HEK293 (cell line): ENCODE measurements around the gene DBF4B.

Experiments
- CTCF ChIA-PET: fragments of 350-600 bp; formaldehyde crosslinking; extraction: SDS; loops from one replicate; lab custom pipeline; 2021; ENCODE audit warnings: antibody characterized with exemption; lab: Yijun Ruan, JAX
- POLR2A ChIA-PET: fragments of 300-600 bp; formaldehyde crosslinking; extraction: SDS; loops from one replicate; lab custom pipeline; 2020; ENCODE audit warnings: antibody characterized with exemption, inconsistent platforms; lab: Yijun Ruan, JAX
- H3K27ac ChIP-seq: fragments of 200-500 bp; sonication (Bioruptor generic); 2 replicates; pipeline ENCODE4 v1.5.1; 2014; ENCODE audit warnings: low read depth, low read length, control low read depth, inconsistent platforms; ENCODE audit errors: extremely low read depth
- H3K36me3 ChIP-seq, 2 experiments: fragments of 200-500 bp in 1 of 2; sonication (Bioruptor generic) in 1 of 2; 1 replicate in 1 of 2; 2 replicates in 1 of 2; pipeline ENCODE4 v1.5.1; 2014 to 2017; ENCODE audit warnings: inconsistent platforms in 2 of 2, low read length in 2 of 2; ENCODE audit not compliant: control insufficient read depth in 2 of 2, insufficient read depth in 1 of 2
- H3K4me1 ChIP-seq: fragments of 200-500 bp; sonication (Bioruptor generic); 2 replicates; pipeline ENCODE4 v1.5.1; 2014; ENCODE audit warnings: mild to moderate bottlenecking, low read length, inconsistent platforms; ENCODE audit not compliant: control insufficient read depth, insufficient read depth
- H3K4me3 ChIP-seq: 2 replicates; pipeline ENCODE4 v1.5.1; 2011; ENCODE audit warnings: low read depth, mild to moderate bottlenecking, control low read depth, low read length, moderate library complexity
- H3K9me3 ChIP-seq: fragments of 200-500 bp; sonication (Bioruptor generic); 2 replicates; pipeline ENCODE4 v1.5.1; 2014; ENCODE audit warnings: low read depth, low read length, inconsistent platforms; ENCODE audit not compliant: control insufficient read depth, insufficient read depth
- GLI4 ChIP-seq: fragments of 450-650 bp; formaldehyde crosslinking; IDR thresholded peaks from 2 replicates; pipeline ENCODE4 v1.5.1; 2016; ENCODE audit warnings: missing biosample characterization, missing genetic modification characterization
- GLIS1 ChIP-seq: fragments of 450-650 bp; formaldehyde crosslinking; IDR thresholded peaks from 2 replicates; pipeline ENCODE4 v1.5.1; 2016; ENCODE audit warnings: missing biosample characterization, missing genetic modification characterization
- KLF7 ChIP-seq: fragments of 450-650 bp; formaldehyde crosslinking; IDR thresholded peaks from 2 replicates; pipeline ENCODE4 v1.5.1; 2016; ENCODE audit warnings: missing biosample characterization, missing genetic modification characterization, borderline replicate concordance
- OSR2 ChIP-seq: fragments of 450-650 bp; formaldehyde crosslinking; IDR thresholded peaks from 2 replicates; pipeline ENCODE4 v1.5.1; 2016; ENCODE audit warnings: missing biosample characterization, missing genetic modification characterization
- PRDM1 ChIP-seq: fragments of 450-650 bp; formaldehyde crosslinking; IDR thresholded peaks from 2 replicates; pipeline ENCODE4; 2016; ENCODE audit warnings: missing biosample characterization, missing genetic modification characterization
- RBAK ChIP-seq: fragments of 450-650 bp; formaldehyde crosslinking; IDR thresholded peaks from 2 replicates; pipeline ENCODE4 v1.5.1; 2016; ENCODE audit warnings: missing biosample characterization, missing genetic modification characterization
- SALL2 ChIP-seq: fragments of 450-650 bp; formaldehyde crosslinking; IDR thresholded peaks from 2 replicates; pipeline ENCODE4 v1.5.0; 2017; ENCODE audit warnings: missing biosample characterization, mild to moderate bottlenecking, missing genetic modification characterization, borderline replicate concordance
- SP2 ChIP-seq: fragments of 450-650 bp; formaldehyde crosslinking; IDR thresholded peaks from 2 replicates; pipeline ENCODE4 v1.5.1; 2016; ENCODE audit warnings: missing biosample characterization, missing genetic modification characterization
- ZBTB17 ChIP-seq: fragments of 450-650 bp; formaldehyde crosslinking; IDR thresholded peaks from 2 replicates; pipeline ENCODE4 v1.5.1; 2016; ENCODE audit warnings: missing biosample characterization, missing genetic modification characterization
- ZBTB7A ChIP-seq: fragments of 450-650 bp; formaldehyde crosslinking; IDR thresholded peaks from 2 replicates; pipeline ENCODE4 v1.5.1; 2016; ENCODE audit warnings: low read depth, missing biosample characterization, missing genetic modification characterization
- ZFHX2 ChIP-seq: fragments of 450-650 bp; formaldehyde crosslinking; conservative IDR thresholded peaks from 2 replicates; pipeline ENCODE4 v1.5.1; 2016; ENCODE audit warnings: missing biosample characterization, missing genetic modification characterization
- ZNF157 ChIP-seq: fragments of 450-650 bp; formaldehyde crosslinking; IDR thresholded peaks from 2 replicates; pipeline ENCODE4 v1.5.1; 2016; ENCODE audit warnings: missing biosample characterization, missing genetic modification characterization
- ZNF214 ChIP-seq: fragments of 450-650 bp; formaldehyde crosslinking; IDR thresholded peaks from 2 replicates; pipeline ENCODE4 v1.5.1; 2017; ENCODE audit warnings: missing biosample characterization, mild to moderate bottlenecking, missing genetic modification characterization, borderline replicate concordance
- ZNF23 ChIP-seq: fragments of 450-650 bp; formaldehyde crosslinking; IDR thresholded peaks from 2 replicates; pipeline ENCODE4 v1.5.1; 2016; ENCODE audit warnings: missing biosample characterization, missing genetic modification characterization, borderline replicate concordance
- ZNF335 ChIP-seq: fragments of 450-650 bp; formaldehyde crosslinking; conservative IDR thresholded peaks from 2 replicates; pipeline ENCODE4 v1.5.1; 2016; ENCODE audit warnings: missing biosample characterization, missing genetic modification characterization
- ZNF366 ChIP-seq: fragments of 450-650 bp; formaldehyde crosslinking; conservative IDR thresholded peaks from 2 replicates; pipeline ENCODE4 v1.5.1; 2016; ENCODE audit warnings: missing biosample characterization, missing genetic modification characterization
- ZNF394 ChIP-seq: fragments of 450-650 bp; formaldehyde crosslinking; IDR thresholded peaks from 2 replicates; pipeline ENCODE4 v1.5.1; 2016; ENCODE audit warnings: missing biosample characterization, missing genetic modification characterization, mild to moderate bottlenecking, moderate library complexity, borderline replicate concordance
- ZNF404 ChIP-seq: fragments of 450-650 bp; formaldehyde crosslinking; IDR thresholded peaks from 2 replicates; pipeline ENCODE4 v1.5.1; 2017; ENCODE audit warnings: missing biosample characterization, missing genetic modification characterization
- ZNF600 ChIP-seq: fragments of 450-650 bp; formaldehyde crosslinking; IDR thresholded peaks from 2 replicates; pipeline ENCODE4 v1.5.1; 2016; ENCODE audit warnings: missing biosample characterization, missing genetic modification characterization
- ZNF610 ChIP-seq: fragments of 450-650 bp; formaldehyde crosslinking; IDR thresholded peaks from 2 replicates; pipeline ENCODE4 v1.5.1; 2016; ENCODE audit warnings: missing biosample characterization, missing genetic modification characterization, borderline replicate concordance
- ZNF658 ChIP-seq: fragments of 450-650 bp; formaldehyde crosslinking; IDR thresholded peaks from 2 replicates; pipeline ENCODE4; 2016; ENCODE audit warnings: missing biosample characterization, missing genetic modification characterization
- ZNF660 ChIP-seq: fragments of 450-650 bp; IDR thresholded peaks from 2 replicates; pipeline ENCODE4 v1.5.1; 2018; ENCODE audit warnings: missing biosample characterization, mild to moderate bottlenecking, missing genetic modification characterization
- ZNF701 ChIP-seq: fragments of 450-650 bp; formaldehyde crosslinking; IDR thresholded peaks from 2 replicates; pipeline ENCODE4 v1.5.1; 2016; ENCODE audit warnings: missing biosample characterization, missing genetic modification characterization
- ZNF707 ChIP-seq: fragments of 450-650 bp; formaldehyde crosslinking; IDR thresholded peaks from 2 replicates; pipeline ENCODE4 v1.5.1; 2016; ENCODE audit warnings: missing biosample characterization, missing genetic modification characterization
- ZNF768 ChIP-seq: fragments of 450-650 bp; formaldehyde crosslinking; IDR thresholded peaks from 2 replicates; pipeline ENCODE4 v1.5.1; 2018; ENCODE audit warnings: missing biosample characterization, mild to moderate bottlenecking, missing genetic modification characterization
- ZNF791 ChIP-seq: fragments of 450-650 bp; formaldehyde crosslinking; IDR thresholded peaks from 2 replicates; pipeline ENCODE4 v1.5.1; 2016; ENCODE audit warnings: missing biosample characterization, missing genetic modification characterization
- ZNF837 ChIP-seq: fragments of 450-650 bp; formaldehyde crosslinking; IDR thresholded peaks from 2 replicates; pipeline ENCODE4 v1.5.1; 2016; ENCODE audit warnings: missing biosample characterization, missing genetic modification characterization
- TF ChIP-seq, protein P1 (sequence below): fragments of 450-650 bp; formaldehyde crosslinking; IDR thresholded peaks from 2 replicates; pipeline ENCODE4 v1.5.1; 2016; ENCODE audit warnings: missing biosample characterization, missing genetic modification characterization, borderline replicate concordance

DBF4B gene

GRCh38 chr17:44749980-44750318 is 41.5 kb downstream of the DBF4B start:
- H3K36me3 ChIP-seq, result peaks cover 6 to 63% of the 10 kb centered on the region in 2 experiments; a peak in 2 of 3 replicates
- TF ChIP-seq SP2 (tag by site-specific recombination), result 0 out of 2 replicates have a peak, but pooled peaks have one; percentile 9
- no peak for TF ChIP-seq GLI4 (tag by site-specific recombination)
- no peak overlapping the region for H3K4me3 ChIP-seq
- POLR2A ChIA-PET, result interaction anchor here (1.1 kb wide), 1 partner anchor 13 kb away, joined by 3 read pairs; no protein-coding TSS in a partner anchor
- H3K9me3 ChIP-seq, result no peaks in the 10 kb centered on the region
- no peaks in the 10 kb centered on the region for H3K4me1 ChIP-seq
- H3K27ac ChIP-seq, result no peak overlapping the region
- CTCF ChIA-PET, result interaction anchor here (1.4 to 1.7 kb wide), 2 partner anchors 14 to 25 kb away, joined by 3 read pairs; no protein-coding TSS in a partner anchor

DNA sequence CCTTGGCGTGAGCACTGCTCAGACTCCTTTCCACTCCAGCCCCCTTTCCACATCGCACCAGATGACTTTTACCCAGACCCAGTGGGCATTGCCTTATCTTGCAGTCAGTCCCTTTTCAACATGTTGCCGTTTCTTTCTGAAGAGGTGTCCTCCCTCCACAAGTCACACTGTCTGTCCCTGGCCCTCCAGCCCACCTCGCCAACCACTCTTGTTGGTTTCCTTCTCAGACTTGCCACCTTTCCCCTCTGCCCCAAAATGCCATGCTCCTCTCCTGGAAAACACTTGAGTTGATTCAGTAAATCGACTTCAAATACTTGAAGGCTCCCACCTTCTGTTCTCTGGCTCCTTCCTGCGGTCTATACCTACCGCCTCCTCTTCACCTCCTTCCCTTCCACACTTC is 42.9 kb downstream of the DBF4B start:
- H3K4me3 ChIP-seq, result no peak overlapping the region
- TF ChIP-seq ZNF658 (no peak), ZNF366 (tag by site-specific recombination) (0 out of 2 replicates have a peak, but pooled peaks have one; percentile 12)
- TF ChIP-seq, all 188 proteins: peak for 1
- no peak overlapping the region for H3K27ac ChIP-seq
- no peaks in the 10 kb centered on the region for H3K9me3 ChIP-seq
- peaks cover 5 to 56% of the 10 kb centered on the region in 2 experiments; a peak in 2 of 3 replicates for H3K36me3 ChIP-seq
- no peaks in the 10 kb centered on the region for H3K4me1 ChIP-seq
- ChIA-PET POLR2A (no interaction called here), CTCF (no interaction called here)

DNA sequence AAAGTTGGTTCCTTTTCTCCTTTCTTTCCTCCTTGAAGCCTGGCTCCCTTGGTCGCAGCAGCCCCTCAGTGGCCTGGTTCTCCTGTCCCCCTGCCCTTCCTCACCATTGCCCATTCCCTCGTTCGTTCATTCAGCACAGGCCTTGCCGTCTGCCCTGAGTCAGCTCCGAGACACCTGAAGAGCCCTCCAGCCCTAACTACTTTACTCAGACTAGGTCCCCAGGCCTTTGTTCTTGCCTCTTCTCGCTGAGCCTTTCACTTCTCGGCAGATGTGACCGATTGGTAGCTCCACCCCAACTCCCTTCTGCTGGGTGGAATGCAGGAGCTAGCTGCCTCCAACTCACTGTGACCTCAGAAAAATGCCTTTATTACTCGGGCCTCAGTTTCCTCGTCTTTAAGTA is 43.3 kb downstream of the DBF4B start:
- ChIA-PET CTCF (interaction anchor here (1.2 kb wide), 1 partner anchor 206 kb away, joined by 3 read pairs; no protein-coding TSS in a partner anchor), POLR2A (no interaction called here)
- TF ChIP-seq ZNF23 (tag by site-specific recombination), result no peak
- no peak for TF ChIP-seq ZNF404 (tag by site-specific recombination)
- no peak for TF ChIP-seq ZBTB17
- no peak for TF ChIP-seq ZNF707 (tag by site-specific recombination)
- no peak for TF ChIP-seq PRDM1 (tag by site-specific recombination)
- TF ChIP-seq GLIS1 (tag by site-specific recombination), result no peak
- TF ChIP-seq RBAK (tag by site-specific recombination), result no peak
- TF ChIP-seq ZBTB7A (tag by site-specific recombination), result no peak
- TF ChIP-seq ZNF157 (tag by site-specific recombination), result no peak
- TF ChIP-seq, protein P1, sequence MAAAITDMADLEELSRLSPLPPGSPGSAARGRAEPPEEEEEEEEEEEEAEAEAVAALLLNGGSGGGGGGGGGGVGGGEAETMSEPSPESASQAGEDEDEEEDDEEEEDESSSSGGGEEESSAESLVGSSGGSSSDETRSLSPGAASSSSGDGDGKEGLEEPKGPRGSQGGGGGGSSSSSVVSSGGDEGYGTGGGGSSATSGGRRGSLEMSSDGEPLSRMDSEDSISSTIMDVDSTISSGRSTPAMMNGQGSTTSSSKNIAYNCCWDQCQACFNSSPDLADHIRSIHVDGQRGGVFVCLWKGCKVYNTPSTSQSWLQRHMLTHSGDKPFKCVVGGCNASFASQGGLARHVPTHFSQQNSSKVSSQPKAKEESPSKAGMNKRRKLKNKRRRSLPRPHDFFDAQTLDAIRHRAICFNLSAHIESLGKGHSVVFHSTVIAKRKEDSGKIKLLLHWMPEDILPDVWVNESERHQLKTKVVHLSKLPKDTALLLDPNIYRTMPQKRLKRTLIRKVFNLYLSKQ, result no peak
- TF ChIP-seq ZNF610 (tag by site-specific recombination), result no peak
- H3K9me3 ChIP-seq, result no peaks in the 10 kb centered on the region
- no peak overlapping the region for H3K4me3 ChIP-seq
- H3K4me1 ChIP-seq, result no peaks in the 10 kb centered on the region
- no peak overlapping the region for H3K27ac ChIP-seq
- H3K36me3 ChIP-seq, result peaks cover 5 to 52% of the 10 kb centered on the region in 2 experiments; a peak in 2 of 3 replicates

GRCh38 chr17:44752953-44753861 is 44.7 kb downstream of the DBF4B start:
- Histone ChIP-seq H3K4me3 (no peak overlapping the region), H3K36me3 (peaks cover 5 to 38% of the 10 kb centered on the region in 2 experiments; a peak in 2 of 3 replicates), H3K27ac (no peak overlapping the region), H3K4me1 (no peaks in the 10 kb centered on the region), H3K9me3 (no peaks in the 10 kb centered on the region)
- CTCF ChIA-PET, result interaction anchor here (1.2 kb wide), 2 partner anchors 208 to 382 kb away, joined by 3 to 4 read pairs; partner anchors contain the start of gene ACBD4
- TF ChIP-seq ZNF335 (tag by site-specific recombination) (peak; percentile 34; the same call in 1 of the 2 replicates), ZNF768 (tag by site-specific recombination) (0 out of 2 replicates have a peak, but pooled peaks have one; percentile 51), ZNF214 (tag by site-specific recombination) (no peak), ZNF837 (no peak), ZNF791 (tag by site-specific recombination) (no peak), ZNF394 (tag by site-specific recombination) (no peak), KLF7 (tag by site-specific recombination) (no peak), ZNF701 (tag by site-specific recombination) (no peak), ZNF660 (tag by site-specific recombination) (no peak), ZFHX2 (tag by site-specific recombination) (no peak), ZNF658 (no peak), ZNF600 (tag by site-specific recombination) (no peak), SALL2 (no peak), OSR2 (tag by site-specific recombination) (no peak)
- POLR2A ChIA-PET, result interaction anchor here (0.6 kb wide), 1 partner anchor 22 kb away, joined by 11 read pairs; no protein-coding TSS in a partner anchor
